SK-N-SH treated with all-trans-retinoic acid at 6 μM for 48 hours (cell line): Measurements from ENCODE around the gene PITRM1.

ENCODE experiments used
- ATAC-seq: fragments of 200-7000 bp; cut with Tn5 transposase; 3 replicates; pipeline ENCODE4 v1.9.1; 2020; ENCODE audit warnings: mild to moderate bottlenecking, moderate library complexity
- ARNTL ChIP-seq: fragments of 450-650 bp; formaldehyde crosslinking; IDR thresholded peaks from 2 replicates; pipeline ENCODE4 v1.5.0; 2020; ENCODE audit warnings: low read depth, mild to moderate bottlenecking, moderate library complexity, borderline replicate concordance
- BACH2 ChIP-seq: fragments of 250-450 bp; sonication (Bioruptor Pico); IDR thresholded peaks from 2 replicates; pipeline ENCODE4 v1.9.0; 2021; ENCODE audit warnings: mild to moderate bottlenecking, borderline replicate concordance
- CSDC2 ChIP-seq: fragments of 250-450 bp; sonication (Bioruptor Pico); IDR thresholded peaks from 2 replicates; pipeline ENCODE4 v1.5.0; 2020; ENCODE audit warnings: mild to moderate bottlenecking, moderate library complexity
- ESRRG ChIP-seq: fragments of 250-450 bp; sonication (Bioruptor Pico); IDR thresholded peaks from 2 replicates; pipeline ENCODE4 v1.6.1; 2021; ENCODE audit warnings: mild to moderate bottlenecking
- GLIS3 ChIP-seq: fragments of 250-450 bp; sonication (Bioruptor Pico); IDR thresholded peaks from 2 replicates; pipeline ENCODE4 v1.5.0; 2020; ENCODE audit warnings: mild to moderate bottlenecking, moderate library complexity
- OSR1 ChIP-seq: fragments of 250-450 bp; sonication (Bioruptor Pico); IDR thresholded peaks from 2 replicates; pipeline ENCODE4 v1.8.0; 2022; ENCODE audit warnings: moderate library complexity, mild to moderate bottlenecking, inconsistent platforms
- RARB ChIP-seq: fragments of 250-450 bp; sonication (Bioruptor Pico); IDR thresholded peaks from 2 replicates; pipeline ENCODE4 v1.8.0; 2021; ENCODE audit warnings: mild to moderate bottlenecking, moderate library complexity
- TOX ChIP-seq: fragments of 250-450 bp; sonication (Bioruptor Pico); IDR thresholded peaks from 2 replicates; pipeline ENCODE4 v1.8.0; 2021; ENCODE audit warnings: mild to moderate bottlenecking, moderate library complexity, borderline replicate concordance
- ZC3H10 ChIP-seq: fragments of 250-450 bp; sonication (Bioruptor Pico); IDR thresholded peaks from 2 replicates; pipeline ENCODE4 v1.5.1; 2021; ENCODE audit warnings: mild to moderate bottlenecking, moderate library complexity
- ZFP3 ChIP-seq: fragments of 250-450 bp; sonication (Bioruptor Pico); IDR thresholded peaks from 2 replicates; pipeline ENCODE4 v1.5.0; 2020; ENCODE audit warnings: mild to moderate bottlenecking, moderate library complexity
- ZFP30 ChIP-seq: fragments of 450-650 bp; formaldehyde crosslinking; IDR thresholded peaks from 2 replicates; pipeline ENCODE4 v1.5.0; 2022; ENCODE audit warnings: mild to moderate bottlenecking, moderate library complexity
- ZNF565 ChIP-seq: fragments of 450-650 bp; formaldehyde crosslinking; conservative IDR thresholded peaks from 2 replicates; pipeline ENCODE4 v1.5.0; 2020; ENCODE audit warnings: low read depth, mild to moderate bottlenecking, moderate library complexity
- TF ChIP-seq, protein P1 (sequence below): fragments of 250-450 bp; sonication (Bioruptor Pico); IDR thresholded peaks from 2 replicates; pipeline ENCODE4 v1.8.0; 2020; ENCODE audit warnings: mild to moderate bottlenecking, moderate library complexity, borderline replicate concordance
- TF ChIP-seq, protein P2 (sequence below): fragments of 250-450 bp; sonication (Bioruptor Pico); IDR thresholded peaks from 2 replicates; pipeline ENCODE4 v1.8.0; 2021; ENCODE audit warnings: low read depth, mild to moderate bottlenecking, moderate library complexity, borderline replicate concordance
- TF ChIP-seq, protein P3 (sequence below): fragments of 250-450 bp; sonication (Bioruptor Pico); IDR thresholded peaks from 2 replicates; pipeline ENCODE4 v1.5.1; 2021; ENCODE audit warnings: mild to moderate bottlenecking, moderate library complexity
- TF ChIP-seq, protein P4 (sequence below): fragments of 250-450 bp; sonication (Bioruptor Pico); IDR thresholded peaks from 2 replicates; pipeline ENCODE4 v1.5.1; 2020; ENCODE audit warnings: low read depth, mild to moderate bottlenecking, moderate library complexity

PITRM1 gene

DNA sequence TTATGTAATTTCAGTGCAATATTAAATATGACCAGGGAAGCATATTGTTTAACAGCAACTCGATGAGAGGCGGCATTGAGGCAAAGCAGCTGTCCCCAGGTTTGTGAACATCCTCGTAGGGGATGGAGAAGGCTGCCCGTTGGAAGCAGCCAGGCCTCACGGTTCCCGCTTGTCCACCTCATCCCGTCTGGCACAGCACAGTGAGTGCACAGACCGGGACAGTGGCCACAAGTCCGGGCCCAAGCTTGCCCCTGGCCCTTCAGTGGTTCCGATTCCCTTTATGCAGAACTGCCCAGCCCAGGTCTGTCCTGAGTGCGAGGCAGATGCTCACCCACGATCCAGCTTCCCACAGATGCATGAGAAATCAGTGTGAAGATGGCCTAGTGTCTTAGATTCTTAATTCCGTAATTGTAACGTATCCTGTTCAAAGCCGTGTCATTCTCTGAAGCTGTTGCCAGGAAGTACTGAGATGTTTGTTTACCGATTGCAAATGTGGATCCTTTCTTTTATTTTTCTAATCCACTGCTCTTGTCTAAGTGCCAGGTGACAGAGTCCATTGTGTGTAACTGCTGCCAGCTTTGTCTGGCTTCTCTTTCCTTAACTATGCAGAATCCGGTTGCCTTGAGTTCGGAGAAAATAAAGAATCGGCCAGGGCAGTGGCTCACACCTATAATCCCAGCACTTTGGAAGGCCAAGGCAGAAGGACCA is 69.7 kb downstream of the PITRM1 start:
- no peak for ATAC-seq
- TF ChIP-seq BACH2 (no peak), ZC3H10 (no peak), OSR1 (CRISPR knock-in tag) (no peak), GLIS3 (CRISPR knock-in tag) (no peak)
- TF ChIP-seq, protein P1, sequence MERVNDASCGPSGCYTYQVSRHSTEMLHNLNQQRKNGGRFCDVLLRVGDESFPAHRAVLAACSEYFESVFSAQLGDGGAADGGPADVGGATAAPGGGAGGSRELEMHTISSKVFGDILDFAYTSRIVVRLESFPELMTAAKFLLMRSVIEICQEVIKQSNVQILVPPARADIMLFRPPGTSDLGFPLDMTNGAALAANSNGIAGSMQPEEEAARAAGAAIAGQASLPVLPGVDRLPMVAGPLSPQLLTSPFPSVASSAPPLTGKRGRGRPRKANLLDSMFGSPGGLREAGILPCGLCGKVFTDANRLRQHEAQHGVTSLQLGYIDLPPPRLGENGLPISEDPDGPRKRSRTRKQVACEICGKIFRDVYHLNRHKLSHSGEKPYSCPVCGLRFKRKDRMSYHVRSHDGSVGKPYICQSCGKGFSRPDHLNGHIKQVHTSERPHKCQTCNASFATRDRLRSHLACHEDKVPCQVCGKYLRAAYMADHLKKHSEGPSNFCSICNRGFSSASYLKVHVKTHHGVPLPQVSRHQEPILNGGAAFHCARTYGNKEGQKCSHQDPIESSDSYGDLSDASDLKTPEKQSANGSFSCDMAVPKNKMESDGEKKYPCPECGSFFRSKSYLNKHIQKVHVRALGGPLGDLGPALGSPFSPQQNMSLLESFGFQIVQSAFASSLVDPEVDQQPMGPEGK (CRISPR knock-in tag): no peak

DNA sequence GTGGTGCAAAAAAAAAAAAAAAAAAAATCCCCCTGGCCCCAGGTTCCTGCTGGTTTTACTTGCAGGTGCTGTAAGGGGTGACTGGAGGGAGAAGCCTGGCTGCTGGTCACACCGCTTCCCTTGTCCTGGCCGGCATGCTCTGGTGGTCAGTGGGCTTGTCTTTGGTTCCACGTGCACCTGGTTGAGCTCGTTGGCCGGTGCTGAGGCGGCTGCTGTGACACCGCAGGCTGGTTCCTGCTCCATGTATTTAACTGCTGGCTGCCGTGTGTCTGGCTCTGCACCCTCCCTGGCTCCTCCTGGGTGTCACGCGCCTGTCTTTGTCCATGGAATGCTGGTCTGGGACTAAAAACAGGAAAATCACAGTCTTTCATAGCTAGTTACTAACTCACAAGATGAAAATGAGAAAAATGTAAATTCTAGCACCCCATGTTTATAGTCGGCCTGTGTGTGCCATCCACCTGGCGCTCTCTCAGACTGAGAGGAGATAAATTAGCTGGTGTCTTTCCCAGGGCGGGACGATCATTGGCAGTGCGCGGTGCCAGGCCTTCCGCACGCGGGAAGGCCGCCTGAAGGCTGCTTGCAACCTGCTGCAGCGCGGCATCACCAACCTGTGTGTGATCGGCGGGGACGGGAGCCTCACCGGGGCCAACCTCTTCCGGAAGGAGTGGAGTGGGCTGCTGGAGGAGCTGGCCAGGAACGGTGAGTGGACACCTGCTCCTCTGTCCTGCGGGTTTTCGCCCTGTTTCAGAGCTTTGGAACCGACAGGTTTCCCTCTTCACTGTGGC is 71.5 kb downstream of the PITRM1 start:
- ATAC-seq: no peak
- TF ChIP-seq, protein P1 (CRISPR knock-in tag): no peak
- no peak for TF ChIP-seq RARB (CRISPR knock-in tag)
- TF ChIP-seq, protein P2, sequence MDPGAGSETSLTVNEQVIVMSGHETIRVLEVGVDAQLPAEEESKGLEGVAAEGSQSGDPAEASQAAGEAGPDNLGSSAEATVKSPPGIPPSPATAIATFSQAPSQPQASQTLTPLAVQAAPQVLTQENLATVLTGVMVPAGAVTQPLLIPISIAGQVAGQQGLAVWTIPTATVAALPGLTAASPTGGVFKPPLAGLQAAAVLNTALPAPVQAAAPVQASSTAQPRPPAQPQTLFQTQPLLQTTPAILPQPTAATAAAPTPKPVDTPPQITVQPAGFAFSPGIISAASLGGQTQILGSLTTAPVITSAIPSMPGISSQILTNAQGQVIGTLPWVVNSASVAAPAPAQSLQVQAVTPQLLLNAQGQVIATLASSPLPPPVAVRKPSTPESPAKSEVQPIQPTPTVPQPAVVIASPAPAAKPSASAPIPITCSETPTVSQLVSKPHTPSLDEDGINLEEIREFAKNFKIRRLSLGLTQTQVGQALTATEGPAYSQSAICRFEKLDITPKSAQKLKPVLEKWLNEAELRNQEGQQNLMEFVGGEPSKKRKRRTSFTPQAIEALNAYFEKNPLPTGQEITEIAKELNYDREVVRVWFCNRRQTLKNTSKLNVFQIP: no peak

DNA sequence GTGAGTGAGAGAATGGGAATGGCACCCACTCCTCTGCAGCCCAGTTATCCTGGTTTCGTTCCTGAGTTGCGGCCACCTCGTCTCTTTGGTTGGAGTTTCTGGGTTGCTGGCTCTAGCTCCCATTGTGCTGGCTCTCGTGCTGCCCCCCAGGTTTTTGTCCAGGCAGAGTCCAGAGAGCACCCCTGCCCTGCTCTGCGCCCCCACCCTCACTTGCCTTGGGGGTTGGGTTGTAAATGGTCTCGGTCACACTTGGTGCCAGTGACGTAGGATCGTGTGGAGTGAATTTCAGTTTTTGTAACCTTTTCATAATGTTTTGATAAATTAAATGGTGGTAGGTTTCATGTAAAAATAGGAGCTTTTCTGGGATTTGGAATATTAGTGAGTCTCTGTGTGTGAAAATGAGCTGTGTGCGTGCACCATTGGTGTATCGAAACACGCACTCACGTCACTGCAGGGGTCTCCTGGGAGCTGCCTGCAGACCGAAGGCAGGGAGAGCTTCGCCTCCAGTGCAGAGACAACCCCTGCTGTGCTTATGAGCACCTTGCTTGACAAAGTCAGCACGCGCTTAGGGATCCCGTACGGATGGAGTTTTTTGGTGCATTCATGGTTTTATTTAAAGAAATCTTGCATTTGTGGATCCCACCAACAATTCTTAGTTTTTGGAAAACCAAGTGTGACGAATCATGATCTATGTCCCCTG is 72.3 kb downstream of the PITRM1 start:
- ATAC-seq: no peak
- TF ChIP-seq, protein P3, sequence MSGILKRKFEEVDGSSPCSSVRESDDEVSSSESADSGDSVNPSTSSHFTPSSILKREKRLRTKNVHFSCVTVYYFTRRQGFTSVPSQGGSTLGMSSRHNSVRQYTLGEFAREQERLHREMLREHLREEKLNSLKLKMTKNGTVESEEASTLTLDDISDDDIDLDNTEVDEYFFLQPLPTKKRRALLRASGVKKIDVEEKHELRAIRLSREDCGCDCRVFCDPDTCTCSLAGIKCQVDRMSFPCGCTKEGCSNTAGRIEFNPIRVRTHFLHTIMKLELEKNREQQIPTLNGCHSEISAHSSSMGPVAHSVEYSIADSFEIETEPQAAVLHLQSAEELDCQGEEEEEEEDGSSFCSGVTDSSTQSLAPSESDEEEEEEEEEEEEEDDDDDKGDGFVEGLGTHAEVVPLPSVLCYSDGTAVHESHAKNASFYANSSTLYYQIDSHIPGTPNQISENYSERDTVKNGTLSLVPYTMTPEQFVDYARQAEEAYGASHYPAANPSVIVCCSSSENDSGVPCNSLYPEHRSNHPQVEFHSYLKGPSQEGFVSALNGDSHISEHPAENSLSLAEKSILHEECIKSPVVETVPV (CRISPR knock-in tag): no peak
- TF ChIP-seq GLIS3 (CRISPR knock-in tag): no peak
- TF ChIP-seq ZFP30 (CRISPR knock-in tag): no peak
- TF ChIP-seq TOX (CRISPR knock-in tag): no peak
- TF ChIP-seq, protein P4, sequence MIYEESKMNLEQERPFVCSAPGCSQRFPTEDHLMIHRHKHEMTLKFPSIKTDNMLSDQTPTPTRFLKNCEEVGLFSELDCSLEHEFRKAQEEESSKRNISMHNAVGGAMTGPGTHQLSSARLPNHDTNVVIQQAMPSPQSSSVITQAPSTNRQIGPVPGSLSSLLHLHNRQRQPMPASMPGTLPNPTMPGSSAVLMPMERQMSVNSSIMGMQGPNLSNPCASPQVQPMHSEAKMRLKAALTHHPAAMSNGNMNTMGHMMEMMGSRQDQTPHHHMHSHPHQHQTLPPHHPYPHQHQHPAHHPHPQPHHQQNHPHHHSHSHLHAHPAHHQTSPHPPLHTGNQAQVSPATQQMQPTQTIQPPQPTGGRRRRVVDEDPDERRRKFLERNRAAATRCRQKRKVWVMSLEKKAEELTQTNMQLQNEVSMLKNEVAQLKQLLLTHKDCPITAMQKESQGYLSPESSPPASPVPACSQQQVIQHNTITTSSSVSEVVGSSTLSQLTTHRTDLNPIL (CRISPR knock-in tag): no peak
- no peak for TF ChIP-seq ZFP3 (CRISPR knock-in tag)
- TF ChIP-seq ARNTL (CRISPR knock-in tag): no peak
- TF ChIP-seq CSDC2 (CRISPR knock-in tag): no peak
- TF ChIP-seq, protein P1 (CRISPR knock-in tag): no peak
- no peak for TF ChIP-seq ZNF565 (CRISPR knock-in tag)
- no peak for TF ChIP-seq ESRRG (CRISPR knock-in tag)
